Measurements from ENCODE around the gene NPC1L1. TPM values are rescaled to one million over a fixed set of nuclear protein-coding genes. Genes with fewer than 3 reads are reported as not detected.

The NPC1L1 gene
- total and polyA plus RNA-seq, 2 of the 4 experiments (the other 2 are of a cell fraction), result 0.07 TPM; not detected in 1

DNA sequence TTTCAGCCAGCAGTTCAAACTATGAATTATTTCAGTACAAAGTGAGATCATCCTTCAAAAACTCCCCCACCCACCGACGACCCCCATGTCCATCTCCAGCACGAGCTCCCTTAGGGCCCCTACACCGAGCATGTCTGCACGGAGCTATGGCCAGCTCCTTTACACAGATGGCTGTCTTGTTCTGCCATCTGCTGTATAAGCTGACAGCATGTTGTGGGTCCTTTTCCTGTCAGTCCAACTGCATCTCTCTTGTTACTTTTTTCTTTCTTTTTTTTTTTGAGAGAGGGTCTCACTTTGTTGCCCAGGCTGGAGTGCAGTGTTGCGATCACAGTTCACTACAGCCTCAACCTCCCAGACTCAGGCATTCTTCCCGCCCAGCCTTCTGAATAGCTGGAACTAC lies 21.6 kb downstream of the NPC1L1 start:
- Histone ChIP-seq H3K14ac (replicated peaks; ENCODE audit: low read depth, low read length) (no peak overlapping the region), H3K9me3 (ENCODE audit: control insufficient read depth, insufficient read depth, low read length) (peaks cover 6% of the 10 kb centered on the region; the same call in 1 of the 2 replicates), H2BK5ac (ENCODE audit: low read depth, low read length, poor library complexity, severe bottlenecking) (no peak overlapping the region), H3K4me1 (ENCODE audit: control insufficient read depth, insufficient read depth, low read length) (no peaks in the 10 kb centered on the region), H3K79me1 (ENCODE audit: low read depth in 1 of 2, low read length in 2 of 2) (no peaks in the 10 kb centered on the region), H3K4me2 (ENCODE audit: low read depth, low read length) (no peak overlapping the region), H3K27ac (ENCODE audit: insufficient read depth, low read length) (no peak overlapping the region), H4K5ac (ENCODE audit: low read depth, low read length) (no peak overlapping the region), H4K91ac (ENCODE audit: insufficient read depth, low read depth, low read length) (no peak overlapping the region), H3K4me3 (ENCODE audit: insufficient read depth, low read depth, low read length) (no peak overlapping the region), H3K4ac (ENCODE audit: low read depth, low read length) (no peak overlapping the region), H2BK15ac (ENCODE audit: low read depth, low read length) (no peak overlapping the region), H3K23ac (ENCODE audit: low read depth, low read length) (no peak overlapping the region), H2AK9ac (replicated peaks; ENCODE audit: low read depth, low read length, poor library complexity) (no peak overlapping the region), H3K56ac (ENCODE audit: extremely low read depth, insufficient read depth, low read length) (no peak overlapping the region), H3K36me3 (ENCODE audit: control insufficient read depth, insufficient read depth, low read length) (no peaks in the 10 kb centered on the region), H2AFZ (replicated peaks; ENCODE audit: low read length, poor library complexity) (peak overlapping the region; percentile 35), H2AK5ac (ENCODE audit: low read depth, low read length) (no peak overlapping the region), H2BK120ac (ENCODE audit: low read depth, low read length) (no peak overlapping the region), H2BK20ac (ENCODE audit: low read depth, low read length) (no peak overlapping the region), H3K27me3 (ENCODE audit: control insufficient read depth, insufficient read depth, low read length) (peaks cover 36% of the 10 kb centered on the region), H3K9ac (ENCODE audit: low read depth, low read length) (no peak overlapping the region), H4K20me1 (ENCODE audit: insufficient read depth, low read length) (no peaks in the 10 kb centered on the region), H4K8ac (ENCODE audit: low read depth in 2 of 2, low read length in 2 of 2) (no peak overlapping the region), H3K9me1 (ENCODE audit: insufficient read depth, low read length) (no peaks in the 10 kb centered on the region; the same call in 1 of the 2 replicates), H3K18ac (ENCODE audit: low read depth, low read length) (no peak overlapping the region)
- ChIA-PET CTCF (interaction anchor here (0.5 to 0.7 kb wide), 2 partner anchors 36 to 51 kb away, joined by 3 read pairs; no protein-coding TSS in a partner anchor), POLR2A (ENCODE audit: unreplicated experiment) (no interaction called here)
- intact Hi-C loops (cut with micrococcal nuclease) (no loop called here), in situ Hi-C loops (cut with MboI; ENCODE audit: low sequenced_read_pairs) (no loop called here), dilution Hi-C loops (cut with HindIII; ENCODE audit: low sequenced_read_pairs, unreplicated experiment) (no loop called here)
- WGBS, 2 experiments (ENCODE audit: extremely low coverage in 2 of 2, insufficient read length in 1 of 2), result 50% methylated on average over 5 of the region's 7 CpGs; no CpG with 5 or more reads in 1 of the 2 experiments
- TF ChIP-seq RAD21 (IDR thresholded peaks at IDR 0.05; ENCODE audit: low read length) (no peak), FOS (IDR thresholded peaks at IDR 0.05; ENCODE audit: low read depth, low read length) (no peak), MAFK (IDR thresholded peaks at IDR 0.05; ENCODE audit: low read depth, low read length) (no peak), NFE2L2 (IDR thresholded peaks at IDR 0.05; ENCODE audit: low read depth, low read length) (no peak)
- no peak for DNase-seq
- no TSS peak for BruUV-seq (replicated peaks)
- ATAC-seq (ENCODE audit: low read depth), result no peak
